Endothelial cell of umbilical vein (primary cell): ENCODE results near the gene ADGRL3. TPM values are rescaled to one million over a fixed set of nuclear protein-coding genes. Genes with fewer than 3 reads are reported as not detected.

Experiments used
- BruUV-seq: library from RNA; stranded (reverse); fragments of 400-500 nt; replicated peaks from 2 replicates; lab custom pipeline; 2021; lab: Mats Ljungman, UMichigan
- CTCF ChIA-PET: fragments of 300-600, 350-600 bp; sonication (Branson Sonifier 250); formaldehyde crosslinking; loops from one replicate; lab custom pipeline; 2021; ENCODE audit warnings: antibody characterized with exemption, inconsistent platforms; lab: Charles Lee
- POLR2A ChIA-PET: fragments of 300-600, 350-600 bp; sonication (Branson Sonifier 250); formaldehyde crosslinking; loops from one replicate; lab custom pipeline; 2021; ENCODE audit warnings: antibody characterized with exemption, inconsistent platforms; lab: Charles Lee
- DNase-seq: peaks from one replicate; pipeline ENCODE4 v3.0.0-alpha.2; 2011; ENCODE audit warnings: low read depth, low spot score
- FAIRE-seq: peaks from 2 replicates; lab custom pipeline; 2011; peaks lifted over from hg19 to GRCh38; lab: Jason Lieb, UNC
- H2AFZ ChIP-seq: 2 replicates; pipeline ENCODE4 v1.6.0; 2012; ENCODE audit warnings: low read depth, low read length, control low read depth, inconsistent platforms
- H3K27ac ChIP-seq: 2 replicates; pipeline ENCODE4 v1.5.1; 2011; ENCODE audit warnings: low read depth, mild to moderate bottlenecking, control low read depth, low read length, moderate library complexity; ENCODE audit not compliant: insufficient read depth
- H3K27me3 ChIP-seq, 2 experiments: 2 replicates each; pipeline versions ENCODE4 v1.6.0 to v1.6.1; 2011; ENCODE audit warnings: low read length in 2 of 2, mixed read lengths in 1 of 2; ENCODE audit not compliant: control insufficient read depth in 2 of 2, insufficient read depth in 2 of 2
- H3K36me3 ChIP-seq, 2 experiments: 2 replicates in 1 of 2; 3 replicates in 1 of 2; pipeline ENCODE4 v1.5.1; 2011; ENCODE audit warnings: low read length in 2 of 2, mild to moderate bottlenecking in 1 of 2, moderate library complexity in 1 of 2; ENCODE audit not compliant: control insufficient read depth in 2 of 2, insufficient read depth in 2 of 2; ENCODE audit errors: extremely low read depth in 1 of 2
- H3K4me1 ChIP-seq: 3 replicates; pipeline ENCODE4 v1.5.1; 2011; ENCODE audit warnings: mild to moderate bottlenecking, low read length; ENCODE audit not compliant: control insufficient read depth, insufficient read depth; ENCODE audit errors: extremely low read depth
- H3K4me2 ChIP-seq: 2 replicates; pipeline ENCODE4 v1.6.1; 2011; ENCODE audit warnings: low read length, control low read depth, mixed read lengths; ENCODE audit not compliant: insufficient read depth
- H3K4me3 ChIP-seq, 3 experiments: fragments of 200-600 bp in 1 of 3; sonication (generic), shearing (Covaris generic) in 1 of 3; replicated peaks in 1 of 3; 2 replicates each; pipeline ENCODE4 v1.5.1; 2011 to 2016; ENCODE audit warnings: control low read depth in 3 of 3, low read length in 3 of 3, mild to moderate bottlenecking in 2 of 3, inconsistent platforms in 1 of 3, low read depth in 1 of 3, moderate library complexity in 1 of 3; ENCODE audit not compliant: insufficient read depth in 1 of 3
- H3K79me2 ChIP-seq: 2 replicates; pipeline ENCODE4 v1.6.0; 2012; ENCODE audit warnings: low read length, inconsistent platforms; ENCODE audit not compliant: control insufficient read depth, insufficient read depth
- H3K9ac ChIP-seq: replicated peaks from 2 replicates; pipeline ENCODE3; 2011; ENCODE audit warnings: low read length, control low read depth; ENCODE audit not compliant: insufficient read depth; ENCODE audit errors: extremely low read depth
- H3K9me1 ChIP-seq: replicated peaks from 3 replicates; pipeline ENCODE4 v1.6.0; 2011; ENCODE audit warnings: mild to moderate bottlenecking, low read length; ENCODE audit not compliant: control insufficient read depth, insufficient read depth; ENCODE audit errors: extremely low read depth
- H3K9me3 ChIP-seq: replicated peaks from 2 replicates; pipeline ENCODE4 v1.5.1; 2012; ENCODE audit warnings: low read length, inconsistent platforms; ENCODE audit not compliant: control insufficient read depth, insufficient read depth
- H4K20me1 ChIP-seq: replicated peaks from 2 replicates; pipeline ENCODE3; 2011; ENCODE audit warnings: mild to moderate bottlenecking, low read length; ENCODE audit not compliant: control insufficient read depth, insufficient read depth; ENCODE audit errors: extremely low read depth
- EZH2 ChIP-seq: IDR thresholded peaks from 2 replicates; pipeline ENCODE4 v1.6.1; 2012; ENCODE audit warnings: borderline replicate concordance, low read depth, mild to moderate bottlenecking, moderate library complexity, low read length, inconsistent platforms; ENCODE audit not compliant: severe bottlenecking
- FOS ChIP-seq: IDR thresholded peaks from 2 replicates; pipeline ENCODE4 v1.6.1; 2011; ENCODE audit warnings: mild to moderate bottlenecking, low read length, moderate library complexity, borderline replicate concordance; ENCODE audit not compliant: insufficient read depth
- GATA2 ChIP-seq: IDR thresholded peaks from 2 replicates; pipeline ENCODE4 v1.7.0; 2011; ENCODE audit warnings: low read depth, mild to moderate bottlenecking, moderate library complexity, mixed read lengths, low read length; ENCODE audit not compliant: insufficient read length, insufficient read depth
- JUN ChIP-seq: IDR thresholded peaks from 2 replicates; pipeline ENCODE4 v1.6.1; 2011; ENCODE audit warnings: borderline replicate concordance, low read depth; ENCODE audit not compliant: insufficient read length, insufficient read depth
- MYC ChIP-seq: IDR thresholded peaks from one replicate; pipeline ENCODE4 v1.6.1; 2011; ENCODE audit warnings: mild to moderate bottlenecking, low read depth, low read length
- POLR2A ChIP-seq: IDR thresholded peaks from 2 replicates; pipeline ENCODE4 v1.6.1; 2012; ENCODE audit warnings: low read depth, mild to moderate bottlenecking, control low read depth, low read length
- POLR2AphosphoS5 ChIP-seq: IDR thresholded peaks from 2 replicates; pipeline ENCODE4 v1.6.1; 2012; ENCODE audit warnings: low read depth, mild to moderate bottlenecking, control low read depth, low read length, moderate library complexity; ENCODE audit not compliant: insufficient read depth
- dilution Hi-C: fragments of 300-500 bp; cut with MboI; formaldehyde crosslinking; loops from one replicate; pipeline ENCODE4 v1.15.0; 2019; ENCODE audit warnings: low sequenced_read_pairs; ENCODE audit not compliant: extremely low pct_ligation_motif_present
- intact Hi-C: fragments of 100-400 bp; cut with micrococcal nuclease; formaldehyde crosslinking; loops from one replicate; pipeline ENCODE4 v1.10.0; 2022
- polyA plus RNA-seq, 4 experiments: library from polyadenylated mRNA; depleted of rRNA in 3 of 4; stranded (reverse) in 3 of 4; unstranded in 1 of 4; fragments of >200 nt; gene quantifications; 2 replicates each; pipeline versions ENCODE4 v1.2.1 to v1.2.3, GENCODE V29; 2011 to 2012; ENCODE audit warnings: missing spikeins in 1 of 4
- total RNA-seq: library from RNA; stranded (reverse); gene quantifications from 2 replicates; pipeline ENCODE4 v1.2.3, GENCODE V29; 2021
- TF ChIP-seq, protein P1 (sequence below): IDR thresholded peaks from 2 replicates; pipeline ENCODE4 v1.6.1; 2011; ENCODE audit not compliant: insufficient read depth, insufficient read length
- TF ChIP-seq, protein P2 (sequence below), 2 donors: IDR thresholded peaks; 1 replicate in 1 of 2; 2 replicates in 1 of 2; pipeline ENCODE4 v1.5.1; 2011; ENCODE audit warnings: low read length in 2 of 2, mild to moderate bottlenecking in 2 of 2, moderate library complexity in 2 of 2, control low read depth in 1 of 2, inconsistent platforms in 1 of 2, low read depth in 1 of 2; ENCODE audit not compliant: insufficient read depth in 1 of 2; ENCODE audit errors: extremely low read depth in 1 of 2

ADGRL3 gene
- total and polyA plus RNA-seq, 2 donors (not counting 3 experiments of a cell fraction or from before 2014, with no cell fraction given), result not detected

DNA sequence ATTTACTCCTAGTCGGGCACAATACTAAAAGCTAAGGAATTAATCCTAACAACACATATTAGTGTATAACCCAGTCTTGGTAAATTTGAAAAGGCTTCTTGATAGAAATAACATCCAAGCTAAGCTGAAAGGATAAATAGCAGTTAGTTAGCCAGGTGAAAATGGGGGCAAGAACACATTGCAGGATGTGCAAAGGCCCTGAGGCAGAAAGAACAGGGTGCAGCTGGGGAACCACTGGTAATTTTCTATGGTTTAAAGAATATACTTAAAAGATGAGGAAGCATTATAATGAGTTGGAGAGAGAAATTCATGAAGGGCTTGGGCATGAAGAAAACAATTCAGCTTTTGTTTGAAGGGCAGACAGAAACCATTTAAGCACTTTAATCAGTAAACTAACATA lies 689.0 kb downstream of the ADGRL3 start:
- no peak overlapping the region for H3K27ac ChIP-seq
- H3K4me3 ChIP-seq, result no peak overlapping the region
- H3K36me3 ChIP-seq, result no peaks in the 10 kb centered on the region
- ChIA-PET CTCF (no interaction called here), POLR2A (no interaction called here)
- H3K9me1 ChIP-seq, result no peaks in the 10 kb centered on the region
- H3K27me3 ChIP-seq, result no peaks in the 10 kb centered on the region
- DNase-seq (no peak), FAIRE-seq (no peak)
- H4K20me1 ChIP-seq, result no peaks in the 10 kb centered on the region
- H3K9ac ChIP-seq, result no peak overlapping the region
- no TSS peak for BruUV-seq
- H3K4me2 ChIP-seq, result no peak overlapping the region
- intact Hi-C loops (no loop called here), dilution Hi-C loops (no loop called here)
- TF ChIP-seq MYC, result no peak
- no peak for TF ChIP-seq FOS
- no peak for TF ChIP-seq GATA2
- no peak for TF ChIP-seq POLR2A
- TF ChIP-seq POLR2AphosphoS5, result no peak
- no peak for TF ChIP-seq JUN
- TF ChIP-seq, protein P1, sequence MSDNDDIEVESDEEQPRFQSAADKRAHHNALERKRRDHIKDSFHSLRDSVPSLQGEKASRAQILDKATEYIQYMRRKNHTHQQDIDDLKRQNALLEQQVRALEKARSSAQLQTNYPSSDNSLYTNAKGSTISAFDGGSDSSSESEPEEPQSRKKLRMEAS, result no peak
- no peak for TF ChIP-seq EZH2
- TF ChIP-seq, protein P2, sequence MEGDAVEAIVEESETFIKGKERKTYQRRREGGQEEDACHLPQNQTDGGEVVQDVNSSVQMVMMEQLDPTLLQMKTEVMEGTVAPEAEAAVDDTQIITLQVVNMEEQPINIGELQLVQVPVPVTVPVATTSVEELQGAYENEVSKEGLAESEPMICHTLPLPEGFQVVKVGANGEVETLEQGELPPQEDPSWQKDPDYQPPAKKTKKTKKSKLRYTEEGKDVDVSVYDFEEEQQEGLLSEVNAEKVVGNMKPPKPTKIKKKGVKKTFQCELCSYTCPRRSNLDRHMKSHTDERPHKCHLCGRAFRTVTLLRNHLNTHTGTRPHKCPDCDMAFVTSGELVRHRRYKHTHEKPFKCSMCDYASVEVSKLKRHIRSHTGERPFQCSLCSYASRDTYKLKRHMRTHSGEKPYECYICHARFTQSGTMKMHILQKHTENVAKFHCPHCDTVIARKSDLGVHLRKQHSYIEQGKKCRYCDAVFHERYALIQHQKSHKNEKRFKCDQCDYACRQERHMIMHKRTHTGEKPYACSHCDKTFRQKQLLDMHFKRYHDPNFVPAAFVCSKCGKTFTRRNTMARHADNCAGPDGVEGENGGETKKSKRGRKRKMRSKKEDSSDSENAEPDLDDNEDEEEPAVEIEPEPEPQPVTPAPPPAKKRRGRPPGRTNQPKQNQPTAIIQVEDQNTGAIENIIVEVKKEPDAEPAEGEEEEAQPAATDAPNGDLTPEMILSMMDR (IDR thresholded peaks at IDR 0.05; ENCODE audit: extremely low read depth in 1 of 2, insufficient read depth in 1 of 2, low read depth in 1 of 2, low read length in 2 of 2), result no peak
- no peaks in the 10 kb centered on the region for H3K9me3 ChIP-seq
- no peaks in the 10 kb centered on the region for H3K79me2 ChIP-seq
- H2AFZ ChIP-seq, result no peak overlapping the region
- no peaks in the 10 kb centered on the region for H3K4me1 ChIP-seq
